Liver (tissue), 9 donors: ENCODE measurements around the gene WDR27. TPM values are rescaled to one million over a fixed set of nuclear protein-coding genes. Genes with fewer than 3 reads are reported as not detected.

ENCODE experiments used
- DNase-seq: peaks from one replicate; pipeline ENCODE4 v3.0.0-alpha.2; 2017; ENCODE audit warnings: low spot score
- H3K27ac ChIP-seq, 2 donors: one replicate each; pipeline ENCODE4 v1.7.0; 2013; ENCODE audit warnings: inconsistent platforms in 2 of 2, low read length in 2 of 2, control low read depth in 1 of 2, low read depth in 1 of 2, mild to moderate bottlenecking in 1 of 2
- H3K27me3 ChIP-seq, 4 donors: one replicate each; pipeline versions ENCODE4 v1.6.1 to v1.7.0; 2013; ENCODE audit warnings: low read length in 3 of 4, inconsistent platforms in 1 of 4, mild to moderate bottlenecking in 1 of 4, moderate library complexity in 1 of 4; ENCODE audit not compliant: control insufficient read depth in 4 of 4, insufficient read depth in 4 of 4
- H3K36me3 ChIP-seq, 4 donors: one replicate each; pipeline versions ENCODE4 v1.6.1 to v1.7.0; 2013; ENCODE audit warnings: low read length in 3 of 4, mild to moderate bottlenecking in 3 of 4, low read depth in 1 of 4, moderate library complexity in 1 of 4; ENCODE audit not compliant: control insufficient read depth in 4 of 4, insufficient read depth in 3 of 4
- H3K4me1 ChIP-seq, 4 donors: one replicate each; pipeline versions ENCODE4 v1.6.1 to v1.7.0; 2013; ENCODE audit warnings: low read length in 3 of 4, mild to moderate bottlenecking in 3 of 4, moderate library complexity in 1 of 4; ENCODE audit not compliant: control insufficient read depth in 4 of 4, insufficient read depth in 4 of 4
- H3K4me3 ChIP-seq, 3 donors: one replicate each; pipeline versions ENCODE4 v1.6.1 to v1.7.0; 2013; ENCODE audit warnings: low read length in 3 of 3, control low read depth in 1 of 3, low read depth in 1 of 3, mild to moderate bottlenecking in 1 of 3
- H3K9ac ChIP-seq, 2 donors: one replicate each; pipeline ENCODE4 v1.7.0; 2013; ENCODE audit warnings: low read length in 2 of 2, mild to moderate bottlenecking in 2 of 2, moderate library complexity in 2 of 2, control low read depth in 1 of 2, low read depth in 1 of 2
- H3K9me3 ChIP-seq, 4 donors: one replicate each; pipeline versions ENCODE4 v1.6.1 to v1.7.0; 2013; ENCODE audit warnings: low read length in 3 of 4; ENCODE audit not compliant: control insufficient read depth in 4 of 4
- ATF3 ChIP-seq: IDR thresholded peaks from 2 replicates; pipeline ENCODE4 v1.6.1; 2016; ENCODE audit warnings: antibody characterized with exemption
- CTCF ChIP-seq: fragments of 150-350 bp; IDR thresholded peaks from 2 replicates; pipeline ENCODE4 v1.5.1; 2017; ENCODE audit warnings: improper control_type of control experiment, low read depth, low read length; ENCODE audit not compliant: missing input control
- EGR1 ChIP-seq, 2 donors: IDR thresholded peaks; 2 replicates each; pipeline ENCODE4 v1.6.1; 2016 to 2018; ENCODE audit warnings: antibody characterized with exemption in 2 of 2, low read depth in 2 of 2
- FOXA1 ChIP-seq: IDR thresholded peaks from 2 replicates; pipeline ENCODE4 v1.6.1; 2016; ENCODE audit warnings: antibody characterized with exemption
- HNF4A ChIP-seq, 2 donors: conservative IDR thresholded peaks; 2 replicates each; pipeline ENCODE4 v1.6.1; 2016; ENCODE audit warnings: antibody characterized with exemption in 2 of 2, mild to moderate bottlenecking in 2 of 2
- HNF4G ChIP-seq: IDR thresholded peaks from 2 replicates; pipeline ENCODE4 v1.6.1; 2016; ENCODE audit warnings: antibody characterized with exemption
- JUND ChIP-seq, 2 donors: IDR thresholded peaks; 2 replicates each; pipeline ENCODE4 v1.6.1; 2016; ENCODE audit warnings: antibody characterized with exemption in 2 of 2
- RAD21 ChIP-seq, 2 donors: IDR thresholded peaks; 2 replicates each; pipeline ENCODE4 v1.6.1; 2016; ENCODE audit warnings: antibody characterized with exemption in 2 of 2, mild to moderate bottlenecking in 2 of 2
- REST ChIP-seq: IDR thresholded peaks from 2 replicates; pipeline ENCODE4 v1.6.1; 2016; ENCODE audit warnings: antibody characterized with exemption, mild to moderate bottlenecking
- RXRA ChIP-seq, 2 donors: IDR thresholded peaks; 2 replicates each; pipeline ENCODE4 v1.6.1; 2017 to 2018; ENCODE audit warnings: antibody characterized with exemption in 2 of 2, mild to moderate bottlenecking in 1 of 2
- SP1 ChIP-seq: IDR thresholded peaks from 2 replicates; pipeline ENCODE4 v1.6.1; 2018; ENCODE audit warnings: antibody characterized with exemption, mild to moderate bottlenecking
- TAF1 ChIP-seq: conservative IDR thresholded peaks from 2 replicates; pipeline ENCODE4 v1.6.1; 2016; ENCODE audit warnings: antibody characterized with exemption, mild to moderate bottlenecking
- YY1 ChIP-seq: IDR thresholded peaks from 2 replicates; pipeline ENCODE4 v1.6.1; 2016; ENCODE audit warnings: antibody characterized with exemption, mild to moderate bottlenecking
- ZBTB33 ChIP-seq: IDR thresholded peaks from 2 replicates; pipeline ENCODE4 v1.6.1; 2016; ENCODE audit warnings: antibody characterized with exemption
- WGBS: extraction: QIAGEN DNeasy Blood & Tissue Kit; methylation state at CpG from one replicate; pipeline ENCODE4 v1.1.7; 2013; 5-methylcytosine and 5-hydroxymethylcytosine counted together
- polyA plus RNA-seq, 2 donors: library from polyadenylated mRNA; stranded (reverse) in 1 of 2; unstranded in 1 of 2; fragments of 200-250 nt in 1 of 2; fragments of >200 nt in 1 of 2; fragmentation: Nextera tagmentation in 1 of 2; extraction: Ambion mirVana in 1 of 2; gene quantifications; one replicate each; pipeline versions ENCODE4 v1.2.1 to v1.2.3, GENCODE V29; 2013 to 2015
- total RNA-seq, 2 donors: library from RNA; depleted of rRNA; stranded (reverse); fragments of >200 nt; gene quantifications; one replicate each; pipeline ENCODE4 v1.2.3, GENCODE V29; 2014
- donor health status: healthy.
- donor health status: healthy.
- donor health status: healthy.
- donor health status: healthy.
- donor health status: healthy.

Gene WDR27
- total and polyA plus RNA-seq, 4 donors = 3.7 to 20.1 (median 7.7) TPM

DNA sequence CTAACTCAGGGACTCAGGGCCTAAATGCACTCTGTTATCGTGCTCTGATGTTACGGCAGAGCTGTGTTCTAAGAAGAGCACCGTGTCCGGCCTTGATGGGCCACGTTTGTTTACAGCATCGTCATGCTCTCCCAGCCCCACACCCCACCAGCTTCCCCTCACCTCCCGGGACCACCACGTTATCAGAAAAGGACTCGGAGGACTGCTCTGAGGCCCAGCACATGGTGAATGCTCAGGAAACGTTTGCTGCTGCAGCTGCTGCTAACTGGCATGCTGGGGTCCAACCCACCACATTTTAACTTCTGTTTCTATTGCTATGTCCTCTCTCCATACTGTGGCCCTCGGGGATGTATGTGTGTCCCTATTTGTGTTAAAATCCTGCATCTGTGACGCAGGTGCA is 50.3 kb downstream of the WDR27 start:
- TF ChIP-seq JUND (IDR thresholded peaks at IDR 0.05) = no peak
- Histone ChIP-seq H3K4me1 (peaks cover 0 to 4% (median 0%) of the 10 kb centered on the region in 4 donors), H3K9ac (no peak overlapping the region), H3K9me3 (no peaks in the 10 kb centered on the region), H3K27ac (no peak overlapping the region), H3K4me3 (no peak overlapping the region), H3K27me3 (no peaks in the 10 kb centered on the region), H3K36me3 (peaks cover 0 to 4% (median 2%) of the 10 kb centered on the region in 4 donors)
- WGBS = 93% methylated on average over 12 of the region's 12 CpGs
- DNase-seq = no peak

DNA sequence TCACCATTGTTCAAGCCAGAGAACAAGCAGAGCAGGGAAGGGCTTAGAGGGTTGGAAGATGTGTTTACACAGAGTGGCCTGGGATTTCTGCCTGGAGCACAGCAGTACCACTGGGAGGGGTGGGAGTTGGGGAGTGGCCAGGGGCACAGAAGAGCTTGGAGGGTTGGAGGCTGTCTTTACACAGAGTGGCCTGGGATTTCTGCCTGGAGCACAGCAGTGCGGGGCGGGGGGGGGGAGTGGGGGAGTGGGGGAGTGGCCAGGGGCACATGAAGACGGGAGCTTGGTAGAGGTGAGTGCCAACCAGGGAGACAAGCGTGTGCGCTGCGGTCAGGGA is 50.9 kb downstream of the WDR27 start:
- Histone ChIP-seq H3K4me1 (peaks cover 0 to 4% (median 0%) of the 10 kb centered on the region in 4 donors), H3K4me3 (no peak overlapping the region), H3K36me3 (peaks cover 0 to 4% (median under 1%) of the 10 kb centered on the region in 4 donors), H3K27ac (no peak overlapping the region), H3K9ac (no peak overlapping the region), H3K9me3 (no peaks in the 10 kb centered on the region), H3K27me3 (no peaks in the 10 kb centered on the region)
- WGBS = 97% methylated on average over 6 of the region's 6 CpGs
- DNase-seq = no peak
- no peak for TF ChIP-seq TAF1
- TF ChIP-seq RAD21 (IDR thresholded peaks at IDR 0.05) = no peak
- TF ChIP-seq HNF4A (conservative IDR thresholded peaks at IDR 0.05) = no peak
- no peak for TF ChIP-seq HNF4G
- no peak for TF ChIP-seq YY1
- TF ChIP-seq CTCF = no peak
- no peak for TF ChIP-seq RXRA (IDR thresholded peaks at IDR 0.05)
- no peak for TF ChIP-seq JUND (IDR thresholded peaks at IDR 0.05)
- no peak for TF ChIP-seq REST
- TF ChIP-seq FOXA1 = no peak
- no peak for TF ChIP-seq SP1

DNA sequence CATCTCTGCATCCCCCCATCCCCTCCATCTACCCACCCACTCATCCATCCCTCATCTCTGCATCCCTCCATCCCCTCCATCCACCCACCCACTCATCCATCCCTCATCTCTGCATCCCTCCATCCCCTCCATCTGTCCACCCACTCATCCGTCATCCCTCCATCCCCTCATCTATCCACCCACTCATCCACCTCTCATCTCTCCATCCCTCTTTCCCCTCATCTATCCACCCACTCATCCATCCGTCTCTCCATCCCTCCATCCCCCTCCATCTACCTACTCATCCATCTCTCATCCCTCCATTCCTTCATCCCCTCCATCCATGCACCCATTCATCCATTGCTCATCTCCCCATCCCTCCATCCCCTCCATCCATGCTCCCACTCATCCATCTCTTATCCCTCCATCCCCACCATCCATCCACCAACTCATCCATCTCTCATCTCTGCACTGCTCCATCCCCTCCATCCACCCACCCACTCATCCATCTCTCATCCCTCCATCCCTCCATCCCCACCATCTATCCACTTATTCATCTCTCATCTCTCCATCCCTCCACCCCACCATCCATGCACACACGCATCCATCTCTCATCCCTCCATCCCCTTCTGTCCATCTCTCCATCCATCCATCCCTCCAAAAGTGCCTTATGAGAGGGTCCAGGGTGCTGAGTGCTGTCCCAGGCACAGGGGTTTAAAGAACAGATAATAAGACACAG is 51.4 kb downstream of the WDR27 start:
- 97% methylated on average over 3 of the region's 3 CpGs for WGBS
- H3K9ac ChIP-seq = no peak overlapping the region
- no peak overlapping the region for H3K4me3 ChIP-seq
- peaks cover 0 to 4% (median 0%) of the 10 kb centered on the region in 4 donors for H3K4me1 ChIP-seq
- H3K27ac ChIP-seq = no peak overlapping the region
- H3K27me3 ChIP-seq = no peaks in the 10 kb centered on the region
- H3K9me3 ChIP-seq = no peaks in the 10 kb centered on the region
- H3K36me3 ChIP-seq = peaks cover 0 to 4% (median under 1%) of the 10 kb centered on the region in 4 donors
- DNase-seq = no peak
- TF ChIP-seq HNF4G = no peak
- TF ChIP-seq FOXA1 = no peak
- TF ChIP-seq RXRA (IDR thresholded peaks at IDR 0.05) = no peak
- TF ChIP-seq ATF3 = no peak
- no peak for TF ChIP-seq YY1
- TF ChIP-seq ZBTB33 = no peak
- TF ChIP-seq TAF1 = no peak
- TF ChIP-seq EGR1 (IDR thresholded peaks at IDR 0.05; ENCODE audit: low read depth in 2 of 2) = no peak
- TF ChIP-seq RAD21 (IDR thresholded peaks at IDR 0.05) = no peak
- no peak for TF ChIP-seq CTCF
- no peak for TF ChIP-seq JUND (IDR thresholded peaks at IDR 0.05)
